Mononuclear cell (primary cell): ENCODE data around the gene NAALADL1. TPM values are rescaled to one million over a fixed set of nuclear protein-coding genes. Genes with fewer than 3 reads are reported as not detected.

ENCODE experiments used
- H3K27me3 ChIP-seq: 2 replicates; pipeline ENCODE4 v1.6.0; 2011; ENCODE audit warnings: low read length, control low read depth; ENCODE audit not compliant: insufficient read depth
- H3K4me1 ChIP-seq: 2 replicates; pipeline ENCODE4 v1.5.1; 2011; ENCODE audit warnings: mild to moderate bottlenecking, low read length, control low read depth; ENCODE audit not compliant: insufficient read depth
- H3K4me3 ChIP-seq: 2 replicates; pipeline ENCODE4 v1.5.1; 2011; ENCODE audit warnings: mild to moderate bottlenecking, low read length, moderate library complexity
- H3K9me3 ChIP-seq: 2 replicates; pipeline ENCODE4 v1.5.1; 2011; ENCODE audit warnings: low read depth, mild to moderate bottlenecking, control low read depth, low read length
- total RNA-seq: library from RNA; depleted of rRNA; stranded (reverse); fragments of >200 nt; gene quantifications from one replicate; pipeline ENCODE4 v1.2.3, GENCODE V29; 2012

NAALADL1 gene
- total RNA-seq, 1 donor: 6.6 TPM

DNA sequence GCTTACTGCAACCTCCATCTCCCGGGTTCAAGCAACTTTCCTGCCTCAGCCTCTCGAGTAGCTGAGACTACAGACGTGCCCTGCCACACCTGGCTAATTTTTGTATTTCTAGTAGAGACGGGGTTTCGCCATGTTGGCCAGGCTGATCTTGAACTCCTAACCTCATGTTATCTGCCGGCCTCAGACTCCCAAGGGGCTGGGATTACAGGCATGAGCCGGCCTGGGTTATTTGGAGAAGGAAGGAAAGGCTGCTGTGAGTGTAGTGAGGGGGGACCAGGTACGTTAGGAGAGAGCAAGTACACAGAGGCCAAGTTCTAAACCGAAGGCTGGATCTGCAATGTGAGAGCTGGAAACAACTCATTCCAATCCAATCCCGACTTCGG lies 62.0 kb downstream of the NAALADL1 start:
- Histone ChIP-seq H3K27me3 (no peaks in the 10 kb centered on the region), H3K4me3 (peak overlapping the region; percentile 43), H3K4me1 (peaks cover 21% of the 10 kb centered on the region), H3K9me3 (no peaks in the 10 kb centered on the region)

Other genes starting within 250 kb of the NAALADL1 start
- 4.0 TPM for gene MEN1, start 248.0 kb downstream of the NAALADL1 start, total RNA-seq
- gene CDC42BPG, start 213.9 kb downstream of the NAALADL1 start, total RNA-seq: 1.7 TPM
- gene EHD1, start 179.9 kb downstream of the NAALADL1 start, total RNA-seq: 183 TPM
- 80.2 TPM for gene ATG2A, start 141.3 kb downstream of the NAALADL1 start, total RNA-seq
- 5.8 TPM for gene PPP2R5B, start 133.9 kb downstream of the NAALADL1 start, total RNA-seq
- gene GPHA2, start 122.7 kb downstream of the NAALADL1 start, total RNA-seq: not detected
- not detected for gene MAJIN, start 86.4 kb downstream of the NAALADL1 start, total RNA-seq
- not detected for gene BATF2, start 61.6 kb downstream of the NAALADL1 start, total RNA-seq
- 14.2 TPM for gene ARL2, start 44.4 kb downstream of the NAALADL1 start, total RNA-seq
- gene SNX15, start 31.1 kb downstream of the NAALADL1 start, total RNA-seq: 12.9 TPM
- 0.52 TPM for gene SAC3D1, start 17.3 kb downstream of the NAALADL1 start, total RNA-seq
- gene CDCA5, start 25.5 kb upstream of the NAALADL1 start, total RNA-seq: not detected
- gene ZFPL1, start 25.7 kb upstream of the NAALADL1 start, total RNA-seq: 17.6 TPM
- 397 TPM for gene VPS51, start 37.7 kb upstream of the NAALADL1 start, total RNA-seq
- gene TM7SF2, start 53.3 kb upstream of the NAALADL1 start, total RNA-seq: 9.1 TPM
- 5.7 TPM for gene ZNHIT2, start 59.1 kb upstream of the NAALADL1 start, total RNA-seq
- 338 TPM for gene FAU, start 63.6 kb upstream of the NAALADL1 start, total RNA-seq
- 40.7 TPM for gene MRPL49, start 63.8 kb upstream of the NAALADL1 start, total RNA-seq
- 23.6 TPM for gene SYVN1, start 76.0 kb upstream of the NAALADL1 start, total RNA-seq
- gene SPDYC, start 111.7 kb upstream of the NAALADL1 start, total RNA-seq: not detected
- gene CAPN1, start 123.4 kb upstream of the NAALADL1 start, total RNA-seq: 76.2 TPM
- gene POLA2, start 203.4 kb upstream of the NAALADL1 start, total RNA-seq: 12.2 TPM